Measurements from ENCODE around the gene DTNA. TPM values are rescaled to one million over a fixed set of nuclear protein-coding genes. Genes with fewer than 3 reads are reported as not detected.

DTNA gene
- total RNA-seq, 1 donor from 2014 or later = 21.8 TPM

DNA sequence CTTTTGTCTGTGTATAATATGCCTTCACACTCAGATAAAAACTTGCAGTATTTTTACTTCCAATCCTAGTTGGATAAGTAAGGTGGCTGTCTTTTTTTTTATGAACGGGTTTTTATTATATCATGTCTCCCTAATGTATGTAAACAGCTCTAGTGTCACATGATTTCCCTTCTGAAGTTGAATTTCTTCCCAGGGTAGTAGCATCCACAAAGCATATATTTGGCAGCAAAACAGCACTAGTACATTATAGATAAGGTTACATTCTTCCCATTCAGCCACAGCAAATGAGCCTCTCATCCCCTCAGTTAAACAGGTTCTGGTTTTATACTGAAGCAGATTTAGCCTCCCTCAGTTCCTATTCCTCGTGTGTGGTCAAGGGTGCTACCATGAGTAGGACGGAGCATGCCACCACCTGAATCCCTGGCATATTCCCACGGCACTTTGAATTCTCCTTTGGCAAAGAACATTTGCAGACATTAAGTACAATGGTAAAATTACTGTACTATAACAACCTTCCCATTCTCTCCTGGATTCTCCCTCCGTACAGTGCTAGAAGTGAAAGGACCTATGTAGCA, 15.4 kb upstream of the DTNA start:
- H3K9me3 ChIP-seq = no peaks in the 10 kb centered on the region
- H3K27me3 ChIP-seq = no peaks in the 10 kb centered on the region
- H3K27ac ChIP-seq = no peak overlapping the region
- ATAC-seq = no peak
- H3K36me3 ChIP-seq = no peaks in the 10 kb centered on the region
- intact Hi-C loops (cut with DNase I) = no loop called here
- H3K4me1 ChIP-seq = no peaks in the 10 kb centered on the region
- TF ChIP-seq, protein P1, sequence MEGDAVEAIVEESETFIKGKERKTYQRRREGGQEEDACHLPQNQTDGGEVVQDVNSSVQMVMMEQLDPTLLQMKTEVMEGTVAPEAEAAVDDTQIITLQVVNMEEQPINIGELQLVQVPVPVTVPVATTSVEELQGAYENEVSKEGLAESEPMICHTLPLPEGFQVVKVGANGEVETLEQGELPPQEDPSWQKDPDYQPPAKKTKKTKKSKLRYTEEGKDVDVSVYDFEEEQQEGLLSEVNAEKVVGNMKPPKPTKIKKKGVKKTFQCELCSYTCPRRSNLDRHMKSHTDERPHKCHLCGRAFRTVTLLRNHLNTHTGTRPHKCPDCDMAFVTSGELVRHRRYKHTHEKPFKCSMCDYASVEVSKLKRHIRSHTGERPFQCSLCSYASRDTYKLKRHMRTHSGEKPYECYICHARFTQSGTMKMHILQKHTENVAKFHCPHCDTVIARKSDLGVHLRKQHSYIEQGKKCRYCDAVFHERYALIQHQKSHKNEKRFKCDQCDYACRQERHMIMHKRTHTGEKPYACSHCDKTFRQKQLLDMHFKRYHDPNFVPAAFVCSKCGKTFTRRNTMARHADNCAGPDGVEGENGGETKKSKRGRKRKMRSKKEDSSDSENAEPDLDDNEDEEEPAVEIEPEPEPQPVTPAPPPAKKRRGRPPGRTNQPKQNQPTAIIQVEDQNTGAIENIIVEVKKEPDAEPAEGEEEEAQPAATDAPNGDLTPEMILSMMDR (IDR thresholded peaks at IDR 0.05) = no peak
- DNase-seq = no peak
- no peak overlapping the region for H3K4me3 ChIP-seq

DNA sequence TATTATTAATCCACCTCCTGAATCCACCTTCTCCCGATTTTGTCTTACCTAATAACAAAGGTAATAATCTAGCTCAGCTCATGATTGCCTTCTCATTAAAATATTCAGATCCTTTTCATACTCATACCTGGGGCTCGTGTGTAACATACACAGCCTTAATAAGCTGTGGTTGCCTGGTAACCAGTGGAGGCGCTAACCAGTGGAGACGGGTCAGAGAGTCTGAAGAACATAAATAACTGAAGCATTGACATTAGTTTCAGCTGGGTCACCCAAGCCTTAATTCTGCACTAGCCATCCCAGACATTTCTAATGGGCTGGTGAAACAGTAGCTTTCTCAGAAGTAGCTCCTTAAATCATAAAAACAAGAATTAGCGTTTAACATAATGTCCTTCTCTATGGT, 14.8 kb upstream of the DTNA start:
- DNase-seq (no peak), ATAC-seq (no peak)
- intact Hi-C loops (cut with DNase I) = no loop called here
- Histone ChIP-seq H3K27me3 (no peaks in the 10 kb centered on the region), H3K27ac (no peak overlapping the region), H3K4me1 (no peaks in the 10 kb centered on the region), H3K36me3 (no peaks in the 10 kb centered on the region), H3K9me3 (no peaks in the 10 kb centered on the region), H3K4me3 (no peak overlapping the region)
- TF ChIP-seq, protein P1 (IDR thresholded peaks at IDR 0.05) = no peak

DNA sequence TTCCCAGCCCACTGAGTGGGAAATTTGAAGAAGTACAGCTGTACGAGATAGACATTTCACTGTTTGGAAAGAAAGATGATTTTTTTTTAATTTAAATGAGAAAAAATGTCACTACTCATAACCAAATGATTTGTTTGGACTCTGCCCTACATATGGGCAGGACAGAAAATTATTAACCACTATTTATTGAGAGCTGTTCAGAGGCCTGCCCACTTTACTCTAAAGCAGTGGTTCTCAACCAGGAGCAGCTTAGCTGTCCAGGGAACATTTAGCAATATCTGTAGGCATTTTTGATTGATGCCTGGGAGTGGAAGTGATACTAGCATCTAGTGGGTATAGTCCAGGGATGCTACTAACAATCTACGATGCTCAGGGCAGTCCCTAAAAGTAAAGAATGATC, 13.4 kb upstream of the DTNA start:
- TF ChIP-seq, protein P1 (IDR thresholded peaks at IDR 0.05) = no peak

DNA sequence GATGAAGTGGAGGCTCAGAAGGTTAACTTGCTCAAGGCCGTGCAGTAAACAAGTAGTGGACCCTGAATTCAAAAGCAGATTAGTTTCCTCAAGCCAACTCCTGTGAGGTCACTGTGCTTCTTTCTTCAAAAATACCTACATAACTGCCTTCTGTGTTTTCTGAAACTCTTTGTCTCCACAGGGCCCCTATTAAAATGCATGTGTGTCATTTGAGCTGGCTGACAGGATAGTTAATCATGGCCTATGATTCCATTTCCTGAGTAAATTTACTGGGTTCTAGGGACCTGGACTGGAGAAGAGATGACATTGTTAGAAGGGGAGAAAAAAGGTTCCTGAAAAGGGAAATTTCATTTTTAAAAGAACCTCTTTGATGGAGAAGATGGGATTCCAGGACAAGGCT, 12.9 kb upstream of the DTNA start:
- H3K4me3 ChIP-seq = no peak overlapping the region

More for the DNA sequence above, 13.4 kb upstream of the DTNA start:
- no peak for DNase-seq
- H3K27me3 ChIP-seq = no peaks in the 10 kb centered on the region
- no peak for ATAC-seq
- H3K4me1 ChIP-seq = no peaks in the 10 kb centered on the region
- H3K4me3 ChIP-seq = no peak overlapping the region
- no peaks in the 10 kb centered on the region for H3K9me3 ChIP-seq
- intact Hi-C loops (cut with DNase I) = no loop called here
- no peaks in the 10 kb centered on the region for H3K36me3 ChIP-seq
- no peak overlapping the region for H3K27ac ChIP-seq

DNA sequence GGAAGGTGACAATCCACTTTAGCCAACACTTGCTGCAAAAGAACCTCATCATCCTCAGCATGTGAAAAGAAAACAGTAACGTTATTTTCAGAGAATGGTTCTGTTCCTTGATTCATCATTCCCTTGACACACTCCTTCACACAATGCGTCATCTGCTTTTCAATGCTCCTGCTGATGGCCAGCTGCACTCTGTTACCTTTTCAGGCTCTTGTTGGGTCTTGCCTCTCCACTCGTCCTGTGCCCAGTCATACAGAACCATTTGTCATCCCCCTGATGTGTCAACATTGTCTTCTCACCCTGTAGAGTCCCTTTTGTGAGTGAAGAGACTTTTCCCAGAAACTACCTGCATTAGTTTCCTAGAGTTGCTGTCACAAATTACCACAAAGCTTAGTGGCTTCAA, 12.2 kb upstream of the DTNA start:
- H3K4me1 ChIP-seq = no peaks in the 10 kb centered on the region
- H3K27ac ChIP-seq = no peak overlapping the region
- no peaks in the 10 kb centered on the region for H3K36me3 ChIP-seq
- H3K9me3 ChIP-seq = no peaks in the 10 kb centered on the region
- DNase-seq (no peak), ATAC-seq (no peak)
- intact Hi-C loops (cut with DNase I) = no loop called here
- H3K27me3 ChIP-seq = no peaks in the 10 kb centered on the region
- TF ChIP-seq, protein P1 (IDR thresholded peaks at IDR 0.05) = no peak
- H3K4me3 ChIP-seq = no peak overlapping the region

More for the DNA sequence above, 12.9 kb upstream of the DTNA start:
- H3K4me1 ChIP-seq = no peaks in the 10 kb centered on the region
- no peaks in the 10 kb centered on the region for H3K27me3 ChIP-seq
- ATAC-seq (no peak), DNase-seq (no peak)
- no peaks in the 10 kb centered on the region for H3K36me3 ChIP-seq
- H3K9me3 ChIP-seq = no peaks in the 10 kb centered on the region
- intact Hi-C loops (cut with DNase I) = no loop called here
- H3K27ac ChIP-seq = no peak overlapping the region
- TF ChIP-seq, protein P1 (IDR thresholded peaks at IDR 0.05) = no peak

DNA sequence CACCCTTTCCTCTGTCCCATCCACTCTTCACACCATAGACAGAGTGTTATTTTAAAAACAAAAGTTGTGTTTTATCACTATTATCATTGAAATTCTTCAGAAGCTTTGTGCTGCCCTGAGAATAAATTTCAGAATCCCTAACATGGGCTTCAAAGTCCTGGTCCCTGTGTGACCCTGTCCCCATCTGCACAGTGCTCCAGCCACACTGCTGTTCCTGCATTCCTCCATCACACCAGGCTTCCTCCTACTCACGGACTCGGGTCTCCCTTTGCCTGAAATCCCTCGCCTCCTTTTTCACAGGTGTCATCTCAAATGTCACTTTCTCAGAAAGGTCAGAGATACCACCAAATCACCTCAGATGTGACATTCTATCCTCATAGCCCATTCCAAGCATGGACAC, 8.2 kb upstream of the DTNA start:
- H3K27me3 ChIP-seq = no peaks in the 10 kb centered on the region
- H3K27ac ChIP-seq = no peak overlapping the region
- H3K9me3 ChIP-seq = no peaks in the 10 kb centered on the region
- H3K4me1 ChIP-seq = no peaks in the 10 kb centered on the region
- intact Hi-C loops (cut with DNase I) = no loop called here
- H3K36me3 ChIP-seq = no peaks in the 10 kb centered on the region
- TF ChIP-seq, protein P1 (IDR thresholded peaks at IDR 0.05) = no peak
- DNase-seq (no peak), ATAC-seq (no peak)
- H3K4me3 ChIP-seq = no peak overlapping the region

Measured in upper lobe of right lung (tissue), 1 donor.